SJCRH30 (cell line): ENCODE results near the gene ARRB1. TPM values are rescaled to one million over a fixed set of nuclear protein-coding genes. Genes with fewer than 3 reads are reported as not detected.
A peak's percentile ranks its signal among the peaks of the same experiment; 100 is the strongest.
"Not testable (repeated sequence)": the region's sequence is repeated elsewhere in the genome, so short reads cannot be mapped to it uniquely, and the experiment has no call there.

Source experiments
- DNase-seq, 2 experiments: peaks; one replicate each; pipeline ENCODE4 v3.0.0-alpha.2; 2015 to 2020
- H3K27ac ChIP-seq: fragments of 250-450 bp; sonication (Bioruptor Pico); 2 replicates; pipeline ENCODE4 v1.5.1; 2020; ENCODE audit warnings: mild to moderate bottlenecking, moderate library complexity
- H3K27me3 ChIP-seq: fragments of 250-450 bp; sonication (Bioruptor Pico); 2 replicates; pipeline ENCODE4 v1.5.1; 2020; ENCODE audit warnings: mild to moderate bottlenecking, moderate library complexity
- H3K36me3 ChIP-seq: fragments of 250-450 bp; sonication (Bioruptor Pico); 2 replicates; pipeline ENCODE4 v1.5.1; 2020; ENCODE audit warnings: mild to moderate bottlenecking, moderate library complexity
- H3K4me1 ChIP-seq: fragments of 250-450 bp; sonication (Bioruptor Pico); 2 replicates; pipeline ENCODE4 v1.5.1; 2020; ENCODE audit warnings: mild to moderate bottlenecking, moderate library complexity
- H3K4me3 ChIP-seq: fragments of 250-450 bp; sonication (Bioruptor Pico); 2 replicates; pipeline ENCODE4 v1.5.1; 2020; ENCODE audit warnings: mild to moderate bottlenecking, moderate library complexity
- H3K9me3 ChIP-seq: fragments of 250-450 bp; sonication (Bioruptor Pico); replicated peaks from 2 replicates; pipeline ENCODE4 v1.5.1; 2020; ENCODE audit warnings: mild to moderate bottlenecking, moderate library complexity
- total RNA-seq: library from RNA; depleted of rRNA; stranded (reverse); fragments of >200 nt; shearing (Covaris generic); gene quantifications from 2 replicates; pipeline ENCODE4 v1.2.3, GENCODE V29; 2014

Gene ARRB1
- total RNA-seq, 1 experiment from 2014 or later = 121 TPM

DNA sequence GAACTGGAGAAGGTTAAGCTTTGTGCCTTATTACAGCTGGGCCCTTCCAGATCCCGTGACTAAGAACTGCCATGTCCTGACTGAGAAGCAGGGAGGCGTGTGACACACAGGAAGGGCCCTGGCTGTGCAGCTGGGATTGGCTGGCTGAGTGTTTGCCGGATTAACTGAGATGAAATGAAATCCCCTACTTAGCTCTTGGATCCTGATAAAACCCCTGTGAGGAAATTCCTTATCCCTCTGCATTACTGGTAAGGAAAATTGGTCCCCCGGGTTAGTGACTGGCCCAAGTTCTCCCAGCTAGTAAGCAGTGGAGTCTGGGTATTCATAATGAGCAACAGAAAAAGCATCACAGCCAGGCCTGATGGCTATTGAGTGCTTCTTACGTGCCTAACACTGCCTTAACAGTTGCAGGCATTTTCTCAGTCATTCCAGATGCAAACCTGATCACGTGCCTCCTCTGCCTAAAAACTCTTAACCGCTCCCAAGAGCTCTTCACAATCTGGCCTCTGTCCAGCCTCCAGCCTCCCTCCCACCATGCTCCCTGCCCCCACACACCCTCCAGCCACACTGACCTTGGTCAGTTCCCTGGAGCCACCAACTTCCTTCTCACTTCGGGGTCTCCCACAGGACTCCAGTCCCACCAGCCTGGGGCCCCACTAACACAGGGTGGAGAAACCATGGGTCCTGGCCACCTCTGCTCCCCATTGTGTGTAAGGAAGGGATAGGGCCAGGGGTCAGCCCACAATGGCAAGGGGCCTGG is 37.8 kb downstream of the ARRB1 start:
- Histone ChIP-seq H3K27ac (no peak overlapping the region), H3K9me3 (no peaks in the 10 kb centered on the region), H3K4me3 (no peak overlapping the region), H3K4me1 (peaks cover 32% of the 10 kb centered on the region), H3K36me3 (peaks cover 17% of the 10 kb centered on the region), H3K27me3 (no peaks in the 10 kb centered on the region)
- DNase-seq = peak; percentile 72 to 82

DNA sequence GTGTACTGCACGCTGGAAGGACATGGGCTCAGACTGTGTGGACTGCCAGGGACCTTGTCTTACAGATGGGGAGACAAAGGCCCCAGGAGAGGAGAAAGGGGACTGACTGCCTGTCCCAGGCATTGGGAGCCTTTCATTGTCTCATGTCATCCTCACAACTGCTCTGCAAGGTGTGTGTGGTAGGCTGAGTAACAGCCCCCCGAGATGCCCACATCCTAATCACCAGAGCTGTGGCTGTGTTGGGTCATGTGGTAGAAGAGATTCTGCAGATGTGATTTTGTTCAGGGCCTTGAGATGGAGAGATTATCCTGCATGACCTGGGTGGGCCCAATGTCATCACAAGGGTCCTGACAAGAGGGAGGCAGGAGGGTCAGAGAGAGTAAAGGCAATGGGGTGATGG is 39.1 kb downstream of the ARRB1 start:
- H3K36me3 ChIP-seq = peaks cover 19% of the 10 kb centered on the region
- H3K27ac ChIP-seq = no peak overlapping the region
- no peak for DNase-seq
- H3K9me3 ChIP-seq = no peaks in the 10 kb centered on the region
- no peaks in the 10 kb centered on the region for H3K27me3 ChIP-seq
- peaks cover 35% of the 10 kb centered on the region for H3K4me1 ChIP-seq
- no peak overlapping the region for H3K4me3 ChIP-seq

DNA sequence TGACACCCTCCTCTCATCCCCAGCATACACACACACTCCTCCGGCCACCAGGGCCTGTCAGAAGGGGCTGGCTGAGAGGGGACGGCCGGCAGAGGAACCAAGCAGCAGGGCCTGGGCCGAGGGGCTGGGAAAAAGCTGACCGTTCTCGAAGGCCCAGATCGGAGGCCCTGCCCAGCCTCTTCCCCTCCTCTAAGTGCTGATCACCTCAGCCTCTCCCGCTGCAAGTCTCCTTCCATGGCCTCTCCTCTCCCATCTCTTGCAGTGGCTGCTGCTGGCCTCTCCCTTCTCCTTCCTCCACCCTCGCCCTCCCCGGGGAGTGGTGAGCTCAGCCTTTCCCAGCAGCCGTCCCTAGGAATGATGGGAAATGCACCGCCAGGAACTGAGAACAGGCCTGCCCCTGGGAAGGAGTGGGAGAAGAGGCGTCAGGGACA is 39.6 kb downstream of the ARRB1 start:
- DNase-seq = peak; percentile 34 to 40
- Histone ChIP-seq H3K4me3 (no peak overlapping the region), H3K9me3 (no peaks in the 10 kb centered on the region), H3K4me1 (peaks cover 35% of the 10 kb centered on the region), H3K27me3 (no peaks in the 10 kb centered on the region), H3K36me3 (peaks cover 21% of the 10 kb centered on the region), H3K27ac (no peak overlapping the region)

DNA sequence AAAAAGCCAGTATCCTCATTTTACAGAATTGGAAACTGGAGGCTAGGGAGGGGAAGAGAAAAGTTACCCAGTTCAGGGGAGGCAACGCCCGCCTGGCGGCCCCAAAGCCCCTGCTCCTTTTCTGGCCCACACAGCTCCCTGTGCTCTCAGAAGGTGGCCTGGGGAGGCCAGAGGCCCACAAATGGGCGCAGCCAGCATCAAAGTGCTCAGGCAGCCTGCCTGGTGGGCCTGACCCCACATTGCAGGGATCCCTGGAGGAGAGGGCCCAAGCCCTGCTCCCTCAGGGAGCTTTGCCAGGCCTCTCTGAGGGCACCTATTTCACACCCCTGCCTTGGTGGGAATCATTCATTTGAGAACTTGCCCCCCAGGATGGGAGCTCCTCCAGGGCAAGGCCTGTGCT is 42.5 kb downstream of the ARRB1 start:
- H3K27me3 ChIP-seq = no peaks in the 10 kb centered on the region
- no peak for DNase-seq
- H3K4me3 ChIP-seq = no peak overlapping the region
- no peaks in the 10 kb centered on the region for H3K9me3 ChIP-seq
- peaks cover 26% of the 10 kb centered on the region for H3K36me3 ChIP-seq
- peaks cover 30% of the 10 kb centered on the region for H3K4me1 ChIP-seq
- no peak overlapping the region for H3K27ac ChIP-seq

- Histone ChIP-seq H3K4me3 (no peak overlapping the region), H3K4me1 (peaks cover 24% of the 10 kb centered on the region; the same call in 1 of the 2 replicates), H3K27me3 (no peaks in the 10 kb centered on the region), H3K36me3 (peaks cover 26% of the 10 kb centered on the region), H3K9me3 (no peaks in the 10 kb centered on the region), H3K27ac (no peak overlapping the region)
- no peak for DNase-seq
Observed at GRCh38 chr11:75308116-75308515, 43.3 kb downstream of the ARRB1 start.

- Histone ChIP-seq H3K4me3 (no peak overlapping the region), H3K27ac (no peak overlapping the region), H3K9me3 (no peaks in the 10 kb centered on the region), H3K4me1 (peaks cover 19% of the 10 kb centered on the region; the same call in 1 of the 2 replicates), H3K27me3 (no peaks in the 10 kb centered on the region), H3K36me3 (peaks cover 19% of the 10 kb centered on the region; the same call in 1 of the 2 replicates)
- no peak for DNase-seq
Observed at GRCh38 chr11:75307058-75307457, 44.4 kb downstream of the ARRB1 start.

- H3K27ac ChIP-seq = no peak overlapping the region
Observed at GRCh38 chr11:75306529-75306928, 44.9 kb downstream of the ARRB1 start.

GRCh38 chr11:75305993-75306392 is 45.5 kb downstream of the ARRB1 start:
- peaks cover 8% of the 10 kb centered on the region; the same call in 1 of the 2 replicates for H3K4me1 ChIP-seq
- no peak overlapping the region for H3K27ac ChIP-seq
- H3K27me3 ChIP-seq = no peaks in the 10 kb centered on the region
- no peak overlapping the region for H3K4me3 ChIP-seq
- no peak for DNase-seq
- peaks cover 22% of the 10 kb centered on the region; the same call in 1 of the 2 replicates for H3K36me3 ChIP-seq
- no peaks in the 10 kb centered on the region for H3K9me3 ChIP-seq

More at GRCh38 chr11:75306529-75306928, 44.9 kb downstream of the ARRB1 start:
- peaks cover 21% of the 10 kb centered on the region; the same call in 1 of the 2 replicates for H3K36me3 ChIP-seq
- no peak overlapping the region for H3K4me3 ChIP-seq
- H3K4me1 ChIP-seq = peaks cover 14% of the 10 kb centered on the region; the same call in 1 of the 2 replicates
- DNase-seq = no peak
- H3K27me3 ChIP-seq = no peaks in the 10 kb centered on the region
- no peaks in the 10 kb centered on the region for H3K9me3 ChIP-seq

DNA sequence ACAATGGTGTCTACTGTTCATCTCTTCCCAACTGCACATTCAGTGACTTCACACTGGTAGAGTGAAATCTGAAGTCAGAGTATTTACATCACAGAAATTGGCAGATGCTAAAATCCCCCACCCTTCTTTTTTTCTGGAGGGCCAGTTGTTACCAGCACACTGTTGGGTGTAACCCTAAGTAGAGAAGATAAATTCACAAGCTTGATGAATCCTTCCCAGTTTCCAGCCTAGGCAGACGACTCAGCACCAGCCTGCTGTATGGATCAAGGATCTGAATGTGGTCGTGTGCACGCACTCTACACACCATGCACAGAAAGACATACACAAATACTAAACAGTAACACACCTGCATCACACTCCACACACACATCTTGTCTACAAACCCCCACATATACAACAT is 46.0 kb downstream of the ARRB1 start:
- Histone ChIP-seq H3K9me3 (no peaks in the 10 kb centered on the region), H3K36me3 (peaks cover 22% of the 10 kb centered on the region; the same call in 1 of the 2 replicates), H3K27me3 (no peaks in the 10 kb centered on the region), H3K27ac (no peak overlapping the region), H3K4me1 (peaks cover 3% of the 10 kb centered on the region; the same call in 1 of the 2 replicates), H3K4me3 (no peak overlapping the region)
- DNase-seq = no peak

DNA sequence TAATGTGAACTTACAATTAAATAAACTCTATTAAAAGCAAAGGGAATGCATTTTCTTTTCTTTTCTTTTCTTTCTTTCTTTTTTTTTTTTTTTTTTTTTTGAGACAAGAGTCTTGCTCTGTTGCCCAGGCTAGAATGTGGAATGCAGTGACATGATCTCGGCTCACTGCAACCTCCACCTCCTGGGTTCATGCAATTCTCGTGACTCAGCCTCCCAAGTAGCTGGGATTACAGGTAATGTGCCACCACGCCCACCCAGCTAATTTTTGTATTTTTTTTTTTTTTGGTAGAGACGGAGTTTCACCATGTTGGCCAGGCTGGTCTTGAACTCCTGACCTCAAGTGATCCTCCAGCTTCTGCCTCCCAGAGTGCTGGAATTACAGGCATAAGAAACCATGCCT is 46.5 kb downstream of the ARRB1 start:
- H3K4me3 ChIP-seq, DNase-seq, H3K4me1 ChIP-seq, H3K27me3 ChIP-seq, H3K27ac ChIP-seq, H3K9me3 ChIP-seq: not testable (repeated sequence)
- H3K36me3 ChIP-seq = peaks cover 19% of the 10 kb centered on the region; the same call in 1 of the 2 replicates

DNA sequence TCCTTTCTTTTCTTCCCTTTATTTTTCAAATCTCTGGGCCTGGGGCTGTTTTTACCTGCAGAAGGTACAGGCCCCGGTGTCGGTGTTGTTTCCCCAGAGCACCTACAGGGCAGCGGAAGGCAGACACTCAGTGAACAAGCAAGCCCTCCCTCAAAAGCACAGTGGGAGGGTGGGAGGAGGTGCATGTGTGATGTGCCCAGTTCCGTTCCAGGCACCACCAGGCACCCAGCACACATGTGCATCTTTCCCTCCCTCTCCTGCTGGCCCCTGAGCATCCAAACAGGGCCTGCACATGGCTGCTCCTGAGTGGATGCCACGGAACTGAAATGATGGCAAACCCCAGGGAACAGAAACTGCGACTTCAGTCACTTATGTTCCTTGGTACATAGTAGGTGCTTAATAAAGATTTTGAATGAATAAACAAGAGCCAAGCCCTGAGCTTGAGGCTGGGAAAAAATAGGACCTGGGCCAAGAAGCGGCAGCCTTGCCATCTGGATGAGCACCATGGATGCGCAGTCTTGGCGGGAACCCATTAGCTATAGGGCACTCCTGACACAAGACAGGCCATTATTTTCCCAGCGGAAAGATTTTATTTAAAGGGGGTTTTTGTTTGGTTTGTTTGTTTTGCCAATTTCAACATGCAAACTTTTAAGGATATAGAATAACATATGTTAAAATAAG is 47.8 kb downstream of the ARRB1 start:
- peaks cover 12% of the 10 kb centered on the region for H3K36me3 ChIP-seq
- H3K27me3 ChIP-seq = no peaks in the 10 kb centered on the region
- H3K4me3 ChIP-seq = no peak overlapping the region
- H3K4me1 ChIP-seq = 0 out of 2 replicates have a peak, but pooled peaks cover 3% of the 10 kb centered on the region
- H3K27ac ChIP-seq = no peak overlapping the region
- no peak for DNase-seq
- H3K9me3 ChIP-seq = no peaks in the 10 kb centered on the region

DNA sequence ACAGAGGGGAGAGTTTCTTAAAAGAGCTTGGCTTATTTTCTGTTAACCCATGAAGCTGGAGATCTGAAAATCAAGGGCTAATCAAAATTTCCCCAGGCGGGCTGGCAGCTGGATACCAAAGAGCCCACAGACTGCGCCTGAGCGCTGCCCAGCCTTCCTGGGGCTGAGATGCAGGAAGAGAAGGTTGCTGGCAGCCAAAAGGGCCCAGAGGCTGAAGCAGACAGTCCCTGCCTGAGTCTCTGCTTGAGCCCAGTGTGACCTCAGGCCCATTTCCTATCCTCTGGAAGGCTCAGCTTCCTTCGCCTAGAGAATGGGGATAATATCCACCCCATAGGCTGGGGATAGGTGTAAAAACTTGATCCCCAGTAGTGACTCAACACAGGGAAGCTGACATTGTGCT is 49.1 kb downstream of the ARRB1 start:
- no peaks in the 10 kb centered on the region for H3K4me1 ChIP-seq
- no peaks in the 10 kb centered on the region for H3K27me3 ChIP-seq
- no peaks in the 10 kb centered on the region for H3K9me3 ChIP-seq
- no peak overlapping the region for H3K4me3 ChIP-seq
- DNase-seq = no peak
- no peak overlapping the region for H3K27ac ChIP-seq
- peaks cover 10% of the 10 kb centered on the region for H3K36me3 ChIP-seq

- Histone ChIP-seq H3K27ac (no peak overlapping the region), H3K9me3 (no peaks in the 10 kb centered on the region), H3K4me1 (no peaks in the 10 kb centered on the region), H3K4me3 (no peak overlapping the region), H3K36me3 (peaks cover 9% of the 10 kb centered on the region), H3K27me3 (no peaks in the 10 kb centered on the region)
- DNase-seq = no peak
Observed at GRCh38 chr11:75301601-75302345, 49.7 kb downstream of the ARRB1 start.

- H3K9me3 ChIP-seq = no peaks in the 10 kb centered on the region
- H3K27me3 ChIP-seq = no peaks in the 10 kb centered on the region
- H3K4me1 ChIP-seq = no peaks in the 10 kb centered on the region
- no peak overlapping the region for H3K4me3 ChIP-seq
- DNase-seq = no peak
- H3K27ac ChIP-seq = no peak overlapping the region
- peaks cover 15% of the 10 kb centered on the region for H3K36me3 ChIP-seq
Observed at GRCh38 chr11:75301131-75301530, 50.3 kb downstream of the ARRB1 start.

GRCh38 chr11:75298976-75299260 is 52.5 kb downstream of the ARRB1 start:
- H3K36me3 ChIP-seq = peaks cover 30% of the 10 kb centered on the region
- H3K4me3 ChIP-seq = no peak overlapping the region
- no peaks in the 10 kb centered on the region for H3K9me3 ChIP-seq
- H3K4me1 ChIP-seq = peaks cover 8% of the 10 kb centered on the region
- DNase-seq = no peak
- H3K27ac ChIP-seq = no peak overlapping the region
- no peaks in the 10 kb centered on the region for H3K27me3 ChIP-seq
